CD4-positive, CD25-positive, alpha-beta regulatory T cell (primary cell): ENCODE results near the gene MGLL. TPM values are rescaled to one million over a fixed set of nuclear protein-coding genes. Genes with fewer than 3 reads are reported as not detected.
A peak's percentile ranks its signal among the peaks of the same experiment; 100 is the strongest.

Source experiments
- ATAC-seq, 2 donors: fragments of 150-1000 bp; cut with Tn5 transposase; one replicate each; pipeline ENCODE4 v1.10.0; 2021; ENCODE audit warnings: low read depth in 2 of 2, moderate number of reproducible peaks in 2 of 2, moderate library complexity in 1 of 2
- DNase-seq, 3 donors: peaks; one replicate each; pipeline versions ENCODE4 v3.0.0 to v3.0.0-alpha.2; 2012 to 2022; ENCODE audit warnings: mixed read lengths in 1 of 3
- H3K27ac ChIP-seq: one replicate; pipeline ENCODE4 v1.7.0; 2013; ENCODE audit warnings: mild to moderate bottlenecking, low read length; ENCODE audit not compliant: insufficient read depth, poor library complexity, severe bottlenecking
- H3K27me3 ChIP-seq: one replicate; pipeline ENCODE4 v1.7.0; 2013; ENCODE audit warnings: low read length; ENCODE audit not compliant: control insufficient read depth, insufficient read depth
- H3K36me3 ChIP-seq: one replicate; pipeline ENCODE4 v1.7.0; 2013; ENCODE audit warnings: mild to moderate bottlenecking, low read length, moderate library complexity; ENCODE audit not compliant: control insufficient read depth, insufficient read depth
- H3K4me1 ChIP-seq: 2 replicates; pipeline ENCODE4 v1.7.0; 2013; ENCODE audit warnings: mild to moderate bottlenecking, low read length; ENCODE audit not compliant: insufficient read depth, control insufficient read depth, poor library complexity, severe bottlenecking
- H3K4me3 ChIP-seq: one replicate; pipeline ENCODE4 v1.7.0; 2013; ENCODE audit warnings: low read depth, mild to moderate bottlenecking, low read length, moderate library complexity
- H3K9me3 ChIP-seq, 2 experiments: 1 replicate in 1 of 2; 2 replicates in 1 of 2; pipeline ENCODE4 v1.7.0; 2013; ENCODE audit warnings: low read length in 2 of 2, mild to moderate bottlenecking in 1 of 2, moderate library complexity in 1 of 2; ENCODE audit not compliant: control insufficient read depth in 2 of 2
- H3K27ac Mint-ChIP-seq, 3 donors: one replicate each; pipeline ENCODE4 v1.8.0; 2020 to 2022; ENCODE audit warnings: mild to moderate bottlenecking in 3 of 3, mixed read lengths in 3 of 3, moderate library complexity in 2 of 3
- H3K27me3 Mint-ChIP-seq: one replicate; pipeline ENCODE4 v1.8.0; 2022; ENCODE audit warnings: mild to moderate bottlenecking, mixed read lengths
- H3K36me3 Mint-ChIP-seq: one replicate; pipeline ENCODE4 v1.8.0; 2020; ENCODE audit warnings: mixed read lengths
- H3K4me1 Mint-ChIP-seq, 4 donors: one replicate each; pipeline ENCODE4 v1.8.0; 2020 to 2022; ENCODE audit warnings: mixed read lengths in 4 of 4, mild to moderate bottlenecking in 1 of 4
- H3K4me3 Mint-ChIP-seq, 4 donors: one replicate each; pipeline ENCODE4 v1.8.0; 2020 to 2022; ENCODE audit warnings: mild to moderate bottlenecking in 4 of 4, mixed read lengths in 4 of 4, moderate library complexity in 3 of 4
- H3K9me3 Mint-ChIP-seq, 7 donors: one replicate each; pipeline ENCODE4 v1.8.0; 2020 to 2022; ENCODE audit warnings: mixed read lengths in 7 of 7, mild to moderate bottlenecking in 3 of 7, moderate library complexity in 2 of 7
- polyA plus RNA-seq, 4 donors: library from polyadenylated mRNA; unstranded; fragments of 300-500 nt; fragmentation: Illumina TruSeq; gene quantifications; one replicate each; pipeline ENCODE4 v1.2.3, GENCODE V29; 2021
- total RNA-seq: library from RNA; stranded (reverse); gene quantifications from one replicate; pipeline ENCODE4 v1.2.3, GENCODE V29; 2022

MGLL gene
- total and polyA plus RNA-seq, 5 donors from 2014 or later = 0.06 to 1.7 (median 1.4) TPM; not detected in 2

DNA sequence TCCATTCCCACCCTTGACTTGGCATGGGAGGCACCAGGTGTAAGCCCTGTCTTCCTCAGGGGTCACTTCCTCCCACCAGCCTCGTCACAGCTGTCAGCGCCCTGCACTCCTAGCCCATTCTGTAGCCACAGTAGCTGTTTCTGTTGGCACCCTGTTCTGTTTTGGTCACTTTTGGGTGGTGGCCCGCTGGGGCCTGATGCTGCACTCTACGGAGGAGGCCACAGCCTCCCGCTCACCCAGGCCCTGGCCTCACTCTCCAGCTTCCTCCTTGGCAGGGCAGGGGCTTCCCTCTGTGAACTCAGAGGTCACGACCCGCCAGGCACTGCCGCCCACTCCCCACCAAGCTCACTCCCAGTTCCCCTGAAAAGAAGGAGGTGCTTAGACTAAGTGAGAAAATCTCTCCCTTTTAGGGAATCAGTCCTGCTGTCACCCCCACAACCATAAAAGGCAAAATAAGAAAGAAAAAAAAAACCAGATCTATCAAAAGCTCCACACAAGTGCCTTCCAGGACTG lies 68.4 kb downstream of the MGLL start:
- no peak overlapping the region for H3K27ac Mint-ChIP-seq
- H3K9me3 Mint-ChIP-seq = peaks cover 0 to 1% (median 0%) of the 10 kb centered on the region in 7 donors
- DNase-seq (no peak), ATAC-seq (no peak)
- Histone ChIP-seq H3K4me3 (no peak overlapping the region), H3K9me3 (no peaks in the 10 kb centered on the region), H3K4me1 (no peaks in the 10 kb centered on the region), H3K27ac (no peak overlapping the region), H3K27me3 (no peaks in the 10 kb centered on the region), H3K36me3 (no peaks in the 10 kb centered on the region)
- H3K4me3 Mint-ChIP-seq = no peak overlapping the region
- peaks cover 32% of the 10 kb centered on the region for H3K27me3 Mint-ChIP-seq
- peaks cover 0 to 11% (median 2%) of the 10 kb centered on the region in 4 donors for H3K4me1 Mint-ChIP-seq
- no peaks in the 10 kb centered on the region for H3K36me3 Mint-ChIP-seq

GRCh38 chr3:127753338-127753737 lies 69.0 kb downstream of the MGLL start:
- H3K4me3 ChIP-seq = no peak overlapping the region
- no peaks in the 10 kb centered on the region for H3K27me3 ChIP-seq
- H3K4me1 ChIP-seq = no peaks in the 10 kb centered on the region
- no peak for ATAC-seq
- Mint-ChIP-seq H3K4me3 (no peak overlapping the region), H3K36me3 (no peaks in the 10 kb centered on the region), H3K27me3 (peaks cover 32% of the 10 kb centered on the region), H3K4me1 (peaks cover 0 to 11% (median 2%) of the 10 kb centered on the region in 4 donors), H3K9me3 (peaks cover 0 to 1% (median 0%) of the 10 kb centered on the region in 7 donors), H3K27ac (no peak overlapping the region)
- no peaks in the 10 kb centered on the region for H3K9me3 ChIP-seq
- H3K27ac ChIP-seq = no peak overlapping the region
- no peak for DNase-seq
- no peaks in the 10 kb centered on the region for H3K36me3 ChIP-seq

DNA sequence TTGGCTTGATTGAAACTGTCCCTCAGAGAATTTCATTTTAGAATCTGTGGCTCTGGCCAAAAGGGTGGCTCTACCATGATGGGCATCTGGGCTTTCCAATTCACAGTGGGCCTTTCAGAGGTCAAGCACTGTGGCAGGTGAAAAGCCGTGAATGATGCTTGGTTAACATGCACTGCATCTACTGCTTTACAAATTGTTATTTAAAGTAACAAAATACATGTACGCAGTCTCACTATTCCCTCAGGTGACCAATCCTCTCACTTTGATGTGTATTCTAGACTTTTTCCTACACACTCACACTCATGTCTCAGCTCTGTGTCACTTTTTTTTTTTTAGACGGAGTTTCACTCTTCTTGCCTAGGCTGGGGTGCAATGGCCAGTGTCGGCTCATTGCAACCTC lies 70.5 kb downstream of the MGLL start:
- Histone ChIP-seq H3K4me1 (no peaks in the 10 kb centered on the region), H3K4me3 (no peak overlapping the region), H3K36me3 (no peaks in the 10 kb centered on the region), H3K27me3 (no peaks in the 10 kb centered on the region), H3K27ac (no peak overlapping the region), H3K9me3 (no peaks in the 10 kb centered on the region)
- DNase-seq (no peak), ATAC-seq (no peak)
- H3K4me1 Mint-ChIP-seq = peaks cover 0 to 11% (median 2%) of the 10 kb centered on the region in 4 donors
- no peak overlapping the region for H3K4me3 Mint-ChIP-seq
- peaks cover 0 to 1% (median 0%) of the 10 kb centered on the region in 7 donors for H3K9me3 Mint-ChIP-seq
- H3K27me3 Mint-ChIP-seq = peaks cover 25% of the 10 kb centered on the region
- no peak overlapping the region for H3K27ac Mint-ChIP-seq
- no peaks in the 10 kb centered on the region for H3K36me3 Mint-ChIP-seq

- Histone ChIP-seq H3K4me3 (no peak overlapping the region), H3K36me3 (no peaks in the 10 kb centered on the region), H3K4me1 (no peaks in the 10 kb centered on the region), H3K9me3 (no peaks in the 10 kb centered on the region), H3K27ac (no peak overlapping the region), H3K27me3 (no peaks in the 10 kb centered on the region)
- Mint-ChIP-seq H3K9me3 (peaks cover 0 to 1% (median 0%) of the 10 kb centered on the region in 7 donors), H3K27ac (no peak overlapping the region), H3K36me3 (no peaks in the 10 kb centered on the region), H3K4me1 (peaks cover 0 to 11% (median 2%) of the 10 kb centered on the region in 4 donors), H3K27me3 (peaks cover 30% of the 10 kb centered on the region), H3K4me3 (no peak overlapping the region)
- no peak for ATAC-seq
- no peak for DNase-seq
Observed at GRCh38 chr3:127751163-127751621, 71.1 kb downstream of the MGLL start.

GRCh38 chr3:127750226-127751031 lies 71.9 kb downstream of the MGLL start:
- Histone ChIP-seq H3K9me3 (no peaks in the 10 kb centered on the region), H3K27ac (no peak overlapping the region), H3K4me3 (no peak overlapping the region), H3K4me1 (no peaks in the 10 kb centered on the region), H3K36me3 (no peaks in the 10 kb centered on the region), H3K27me3 (no peaks in the 10 kb centered on the region)
- Mint-ChIP-seq H3K27me3 (peaks cover 33% of the 10 kb centered on the region), H3K9me3 (peaks cover 0 to 1% (median 0%) of the 10 kb centered on the region in 7 donors), H3K27ac (no peak overlapping the region), H3K4me1 (peaks cover 0 to 11% (median 2%) of the 10 kb centered on the region in 4 donors), H3K4me3 (no peak overlapping the region), H3K36me3 (no peaks in the 10 kb centered on the region)
- DNase-seq (no peak), ATAC-seq (peak in 1 of 2 donors; percentile 19)

DNA sequence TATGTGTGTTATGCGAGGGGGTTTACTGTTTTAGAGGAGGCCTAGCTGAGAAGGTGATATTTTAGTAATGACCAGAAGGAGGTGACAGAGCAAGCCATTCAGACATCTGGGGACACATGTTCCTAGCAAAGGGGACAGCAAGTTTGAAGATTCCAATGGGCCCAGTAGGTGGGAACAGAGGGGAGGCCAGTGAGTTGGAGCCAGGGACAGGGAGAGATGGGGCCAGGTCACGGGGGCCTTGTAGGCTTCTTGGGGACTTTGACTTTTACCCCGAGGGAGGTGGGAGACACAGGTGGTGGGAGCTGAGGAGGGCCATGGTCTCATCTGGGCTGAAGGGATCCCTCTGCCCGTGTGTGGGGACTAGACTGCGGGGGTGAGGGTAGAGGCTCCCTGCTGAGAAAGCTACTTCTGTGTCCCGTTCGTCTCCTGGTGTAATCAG lies 72.5 kb downstream of the MGLL start:
- no peak for DNase-seq
- no peaks in the 10 kb centered on the region for H3K27me3 ChIP-seq
- no peaks in the 10 kb centered on the region for H3K36me3 Mint-ChIP-seq
- ATAC-seq = no peak
- H3K4me3 ChIP-seq = no peak overlapping the region
- no peaks in the 10 kb centered on the region for H3K4me1 ChIP-seq
- no peaks in the 10 kb centered on the region for H3K36me3 ChIP-seq
- no peaks in the 10 kb centered on the region for H3K9me3 ChIP-seq
- H3K27ac ChIP-seq = no peak overlapping the region
- H3K9me3 Mint-ChIP-seq = peaks cover 0 to 1% (median 0%) of the 10 kb centered on the region in 7 donors
- peaks cover 33% of the 10 kb centered on the region for H3K27me3 Mint-ChIP-seq
- no peak overlapping the region for H3K4me3 Mint-ChIP-seq
- peaks cover 0 to 5% (median under 1%) of the 10 kb centered on the region in 4 donors for H3K4me1 Mint-ChIP-seq
- no peak overlapping the region for H3K27ac Mint-ChIP-seq

- no peaks in the 10 kb centered on the region for H3K36me3 Mint-ChIP-seq
- no peak for ATAC-seq
- H3K4me1 Mint-ChIP-seq = peaks cover 0 to under 1% (median 0%) of the 10 kb centered on the region in 4 donors
- H3K27me3 ChIP-seq = no peaks in the 10 kb centered on the region
- H3K9me3 ChIP-seq = no peaks in the 10 kb centered on the region
- peaks cover 0 to 1% (median 0%) of the 10 kb centered on the region in 7 donors for H3K9me3 Mint-ChIP-seq
- no peak overlapping the region for H3K4me3 ChIP-seq
- no peaks in the 10 kb centered on the region for H3K4me1 ChIP-seq
- no peak overlapping the region for H3K27ac ChIP-seq
- peaks cover 33% of the 10 kb centered on the region for H3K27me3 Mint-ChIP-seq
- DNase-seq = no peak
- no peak overlapping the region for H3K4me3 Mint-ChIP-seq
- H3K36me3 ChIP-seq = no peaks in the 10 kb centered on the region
- H3K27ac Mint-ChIP-seq = no peak overlapping the region
Observed at GRCh38 chr3:127749361-127749760, 73.0 kb downstream of the MGLL start.
